B cell (primary cell): ENCODE results near the gene SLC6A7.

ENCODE experiments used
- EZH2 ChIP-seq: IDR thresholded peaks from 2 replicates; pipeline ENCODE4 v1.6.1; 2012; ENCODE audit warnings: borderline replicate concordance, low read depth, mild to moderate bottlenecking, moderate library complexity, low read length; ENCODE audit not compliant: insufficient read depth, poor library complexity, severe bottlenecking
- TF ChIP-seq, protein P1 (sequence below): fragments of 200-600 bp; IDR thresholded peaks from one replicate; pipeline ENCODE4 v1.8.0; 2022; ENCODE audit warnings: antibody characterized with exemption, mild to moderate bottlenecking

DNA sequence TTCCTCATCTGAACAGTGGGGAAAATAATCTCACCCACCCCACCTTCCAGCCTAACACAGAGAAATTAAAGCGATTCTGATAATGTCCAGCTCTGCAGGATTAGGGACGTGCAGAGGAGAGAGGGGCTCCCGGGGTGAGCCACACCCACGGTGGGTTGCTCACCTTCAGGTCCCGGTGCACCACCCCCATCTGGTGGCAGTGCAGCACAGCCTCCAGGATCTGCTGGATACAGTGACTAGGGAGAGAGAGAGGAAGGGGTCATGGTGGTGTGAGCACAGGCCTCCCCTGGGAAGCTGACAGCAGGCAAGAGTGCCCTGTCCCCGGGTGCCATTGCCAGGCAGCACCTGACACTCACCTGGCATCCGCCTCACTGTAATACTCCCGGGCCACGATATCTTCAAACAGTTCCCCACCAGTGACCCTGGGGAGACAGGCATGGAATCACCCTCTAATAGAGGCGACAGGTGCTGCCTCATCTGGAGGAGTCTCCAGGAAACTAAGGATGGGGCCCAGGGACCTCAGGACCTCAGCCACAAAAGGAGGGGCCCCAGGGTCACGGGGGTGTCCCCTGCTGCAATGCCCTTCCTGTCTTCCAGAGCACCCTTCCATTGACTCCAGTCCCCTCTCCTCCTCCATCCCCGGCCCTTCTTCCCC is 66.7 kb downstream of the SLC6A7 start:
- TF ChIP-seq, protein P1, sequence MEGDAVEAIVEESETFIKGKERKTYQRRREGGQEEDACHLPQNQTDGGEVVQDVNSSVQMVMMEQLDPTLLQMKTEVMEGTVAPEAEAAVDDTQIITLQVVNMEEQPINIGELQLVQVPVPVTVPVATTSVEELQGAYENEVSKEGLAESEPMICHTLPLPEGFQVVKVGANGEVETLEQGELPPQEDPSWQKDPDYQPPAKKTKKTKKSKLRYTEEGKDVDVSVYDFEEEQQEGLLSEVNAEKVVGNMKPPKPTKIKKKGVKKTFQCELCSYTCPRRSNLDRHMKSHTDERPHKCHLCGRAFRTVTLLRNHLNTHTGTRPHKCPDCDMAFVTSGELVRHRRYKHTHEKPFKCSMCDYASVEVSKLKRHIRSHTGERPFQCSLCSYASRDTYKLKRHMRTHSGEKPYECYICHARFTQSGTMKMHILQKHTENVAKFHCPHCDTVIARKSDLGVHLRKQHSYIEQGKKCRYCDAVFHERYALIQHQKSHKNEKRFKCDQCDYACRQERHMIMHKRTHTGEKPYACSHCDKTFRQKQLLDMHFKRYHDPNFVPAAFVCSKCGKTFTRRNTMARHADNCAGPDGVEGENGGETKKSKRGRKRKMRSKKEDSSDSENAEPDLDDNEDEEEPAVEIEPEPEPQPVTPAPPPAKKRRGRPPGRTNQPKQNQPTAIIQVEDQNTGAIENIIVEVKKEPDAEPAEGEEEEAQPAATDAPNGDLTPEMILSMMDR, result no peak
- TF ChIP-seq EZH2, result no peak
